DOHH2 (cell line): ENCODE data around the gene CEMIP.

Experiments used
- CTCF ChIP-seq: fragments of 200-600 bp; sonication (generic); IDR thresholded peaks from one replicate; pipeline ENCODE4 v1.5.1; 2014; ENCODE audit warnings: antibody characterized with exemption, mild to moderate bottlenecking, low read depth, low read length; ENCODE audit not compliant: poor library complexity, severe bottlenecking
- EZH2phosphoT487 ChIP-seq: fragments of 200-600 bp; sonication (generic); IDR thresholded peaks from 2 replicates; pipeline ENCODE4 v1.6.1; 2017; ENCODE audit warnings: borderline replicate concordance, mild to moderate bottlenecking, antibody characterized with exemption, low read length, moderate library complexity, mixed read lengths

GRCh38 chr15:80953953-80954778, 175.0 kb downstream of the CEMIP start:
- no peak for TF ChIP-seq CTCF
- no peak for TF ChIP-seq EZH2phosphoT487
